Ovary (tissue), 3 donors: ENCODE results near the gene GJB4.

Experiments used
- CTCF ChIP-seq, 3 donors: fragments of 450-650 bp in 2 of 3; fragments of 200-600 bp in 1 of 3; IDR thresholded peaks; one replicate each; pipeline versions ENCODE4 v1.5.1 to v1.8.0; 2016 to 2022; ENCODE audit warnings: antibody characterized with exemption in 3 of 3, mild to moderate bottlenecking in 1 of 3
- EP300 ChIP-seq: sonication (generic); formaldehyde crosslinking; IDR thresholded peaks from one replicate; pipeline ENCODE4 v1.6.1; 2017; ENCODE audit warnings: antibody characterized with exemption
- POLR2A ChIP-seq: fragments of 450-650 bp; IDR thresholded peaks from one replicate; pipeline ENCODE4 v1.6.1; 2017; ENCODE audit warnings: antibody characterized with exemption, mild to moderate bottlenecking, moderate library complexity
- donor health status: DM: no; HTN: no; CAD: no.

DNA sequence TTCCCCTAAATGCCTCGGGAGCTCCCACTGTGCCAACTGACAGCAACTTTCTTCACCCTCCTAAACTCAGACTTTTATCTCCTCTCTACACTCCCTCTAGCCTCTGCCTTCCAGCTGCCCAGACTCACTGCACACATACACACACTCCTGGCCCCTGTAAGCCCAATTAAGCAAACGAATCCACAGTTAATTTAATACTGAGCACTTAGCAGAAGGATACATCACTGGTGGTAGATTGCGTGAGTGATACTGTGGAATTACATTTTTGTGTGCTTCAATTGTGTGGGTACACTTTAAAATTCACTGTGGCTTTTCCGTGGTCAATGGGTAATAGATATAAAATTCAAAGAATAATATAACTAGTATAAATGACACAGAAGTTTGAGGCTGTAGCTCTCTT is 38.3 kb upstream of the GJB4 start:
- TF ChIP-seq CTCF (IDR thresholded peaks at IDR 0.05) (no peak), EP300 (no peak), POLR2A (no peak)
